ENCODE measurements around the gene SPEF1.

GRCh38 chr20:3811467-3812258, 30.4 kb upstream of the SPEF1 start:
- TF ChIP-seq, protein P1, sequence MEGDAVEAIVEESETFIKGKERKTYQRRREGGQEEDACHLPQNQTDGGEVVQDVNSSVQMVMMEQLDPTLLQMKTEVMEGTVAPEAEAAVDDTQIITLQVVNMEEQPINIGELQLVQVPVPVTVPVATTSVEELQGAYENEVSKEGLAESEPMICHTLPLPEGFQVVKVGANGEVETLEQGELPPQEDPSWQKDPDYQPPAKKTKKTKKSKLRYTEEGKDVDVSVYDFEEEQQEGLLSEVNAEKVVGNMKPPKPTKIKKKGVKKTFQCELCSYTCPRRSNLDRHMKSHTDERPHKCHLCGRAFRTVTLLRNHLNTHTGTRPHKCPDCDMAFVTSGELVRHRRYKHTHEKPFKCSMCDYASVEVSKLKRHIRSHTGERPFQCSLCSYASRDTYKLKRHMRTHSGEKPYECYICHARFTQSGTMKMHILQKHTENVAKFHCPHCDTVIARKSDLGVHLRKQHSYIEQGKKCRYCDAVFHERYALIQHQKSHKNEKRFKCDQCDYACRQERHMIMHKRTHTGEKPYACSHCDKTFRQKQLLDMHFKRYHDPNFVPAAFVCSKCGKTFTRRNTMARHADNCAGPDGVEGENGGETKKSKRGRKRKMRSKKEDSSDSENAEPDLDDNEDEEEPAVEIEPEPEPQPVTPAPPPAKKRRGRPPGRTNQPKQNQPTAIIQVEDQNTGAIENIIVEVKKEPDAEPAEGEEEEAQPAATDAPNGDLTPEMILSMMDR (conservative IDR thresholded peaks at IDR 0.05) = no peak
- TF ChIP-seq ZFX (IDR thresholded peaks at IDR 0.05) = no peak
